ENCODE measurements around the gene MALT1.

DNA sequence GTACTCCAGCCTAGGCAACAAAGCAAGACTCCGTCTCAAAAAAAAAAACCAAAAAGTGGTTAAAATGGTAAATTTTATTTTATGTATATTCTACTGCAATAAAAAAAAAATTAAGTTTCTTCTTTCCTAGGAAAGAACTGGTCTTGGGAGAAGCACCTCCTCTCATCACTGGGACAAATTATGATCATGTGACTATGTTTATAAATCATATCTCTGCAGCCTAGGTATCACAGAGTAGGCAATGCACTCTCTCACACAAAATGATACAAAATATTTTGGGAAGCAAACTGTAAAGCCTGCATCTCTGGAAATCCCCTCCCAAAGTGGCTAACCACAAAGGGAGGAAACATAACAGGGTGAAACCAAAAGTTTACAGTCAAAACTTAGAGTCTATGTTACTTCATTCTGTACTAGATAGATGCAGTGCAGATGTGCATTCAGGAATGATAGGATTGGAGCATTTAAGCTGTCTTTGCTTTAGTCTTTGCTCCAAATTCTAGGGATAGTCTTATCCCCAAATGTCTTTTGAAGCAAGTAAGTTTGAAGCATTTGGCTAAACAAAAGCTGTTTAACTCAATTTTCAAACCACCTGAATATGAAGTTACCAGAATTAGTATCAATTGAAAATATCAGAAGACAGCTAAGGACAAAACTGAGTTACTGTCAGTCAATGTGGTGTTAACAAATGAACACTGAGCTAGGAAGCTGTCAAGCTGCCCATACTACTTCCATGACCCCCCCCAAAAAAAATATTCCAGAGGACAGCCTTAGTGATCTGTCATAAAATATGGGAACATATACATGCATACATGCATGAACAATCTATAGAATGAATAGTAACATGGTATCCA, 21.1 kb upstream of the MALT1 start:
- TF ChIP-seq, protein P1, sequence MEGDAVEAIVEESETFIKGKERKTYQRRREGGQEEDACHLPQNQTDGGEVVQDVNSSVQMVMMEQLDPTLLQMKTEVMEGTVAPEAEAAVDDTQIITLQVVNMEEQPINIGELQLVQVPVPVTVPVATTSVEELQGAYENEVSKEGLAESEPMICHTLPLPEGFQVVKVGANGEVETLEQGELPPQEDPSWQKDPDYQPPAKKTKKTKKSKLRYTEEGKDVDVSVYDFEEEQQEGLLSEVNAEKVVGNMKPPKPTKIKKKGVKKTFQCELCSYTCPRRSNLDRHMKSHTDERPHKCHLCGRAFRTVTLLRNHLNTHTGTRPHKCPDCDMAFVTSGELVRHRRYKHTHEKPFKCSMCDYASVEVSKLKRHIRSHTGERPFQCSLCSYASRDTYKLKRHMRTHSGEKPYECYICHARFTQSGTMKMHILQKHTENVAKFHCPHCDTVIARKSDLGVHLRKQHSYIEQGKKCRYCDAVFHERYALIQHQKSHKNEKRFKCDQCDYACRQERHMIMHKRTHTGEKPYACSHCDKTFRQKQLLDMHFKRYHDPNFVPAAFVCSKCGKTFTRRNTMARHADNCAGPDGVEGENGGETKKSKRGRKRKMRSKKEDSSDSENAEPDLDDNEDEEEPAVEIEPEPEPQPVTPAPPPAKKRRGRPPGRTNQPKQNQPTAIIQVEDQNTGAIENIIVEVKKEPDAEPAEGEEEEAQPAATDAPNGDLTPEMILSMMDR (IDR thresholded peaks at IDR 0.05) = no peak
- TF ChIP-seq POLR2A (IDR thresholded peaks at IDR 0.05) = no peak
